Stimulated activated CD8-positive, alpha-beta memory T cell treated with anti-CD3 and anti-CD28 coated beads, Interleukin-12 subunit alpha, Interleukin-12 subunit beta, amount 100 ng/mL, for 4 hours (primary cell): ENCODE data around the gene POSTN.

ENCODE experiments used
- DNase-seq: peaks from one replicate; pipeline ENCODE4 v3.0.0-alpha.2; 2020; ENCODE audit warnings: low read depth

POSTN gene, protein sequence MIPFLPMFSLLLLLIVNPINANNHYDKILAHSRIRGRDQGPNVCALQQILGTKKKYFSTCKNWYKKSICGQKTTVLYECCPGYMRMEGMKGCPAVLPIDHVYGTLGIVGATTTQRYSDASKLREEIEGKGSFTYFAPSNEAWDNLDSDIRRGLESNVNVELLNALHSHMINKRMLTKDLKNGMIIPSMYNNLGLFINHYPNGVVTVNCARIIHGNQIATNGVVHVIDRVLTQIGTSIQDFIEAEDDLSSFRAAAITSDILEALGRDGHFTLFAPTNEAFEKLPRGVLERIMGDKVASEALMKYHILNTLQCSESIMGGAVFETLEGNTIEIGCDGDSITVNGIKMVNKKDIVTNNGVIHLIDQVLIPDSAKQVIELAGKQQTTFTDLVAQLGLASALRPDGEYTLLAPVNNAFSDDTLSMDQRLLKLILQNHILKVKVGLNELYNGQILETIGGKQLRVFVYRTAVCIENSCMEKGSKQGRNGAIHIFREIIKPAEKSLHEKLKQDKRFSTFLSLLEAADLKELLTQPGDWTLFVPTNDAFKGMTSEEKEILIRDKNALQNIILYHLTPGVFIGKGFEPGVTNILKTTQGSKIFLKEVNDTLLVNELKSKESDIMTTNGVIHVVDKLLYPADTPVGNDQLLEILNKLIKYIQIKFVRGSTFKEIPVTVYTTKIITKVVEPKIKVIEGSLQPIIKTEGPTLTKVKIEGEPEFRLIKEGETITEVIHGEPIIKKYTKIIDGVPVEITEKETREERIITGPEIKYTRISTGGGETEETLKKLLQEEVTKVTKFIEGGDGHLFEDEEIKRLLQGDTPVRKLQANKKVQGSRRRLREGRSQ

GRCh38 chr13:37598597-37598996, at the start of gene POSTN:
POSTN (minus strand) TSS chr13:37598768; CDS start chr13:37598726, 42 bp downstream.
- no peak for DNase-seq

DNA sequence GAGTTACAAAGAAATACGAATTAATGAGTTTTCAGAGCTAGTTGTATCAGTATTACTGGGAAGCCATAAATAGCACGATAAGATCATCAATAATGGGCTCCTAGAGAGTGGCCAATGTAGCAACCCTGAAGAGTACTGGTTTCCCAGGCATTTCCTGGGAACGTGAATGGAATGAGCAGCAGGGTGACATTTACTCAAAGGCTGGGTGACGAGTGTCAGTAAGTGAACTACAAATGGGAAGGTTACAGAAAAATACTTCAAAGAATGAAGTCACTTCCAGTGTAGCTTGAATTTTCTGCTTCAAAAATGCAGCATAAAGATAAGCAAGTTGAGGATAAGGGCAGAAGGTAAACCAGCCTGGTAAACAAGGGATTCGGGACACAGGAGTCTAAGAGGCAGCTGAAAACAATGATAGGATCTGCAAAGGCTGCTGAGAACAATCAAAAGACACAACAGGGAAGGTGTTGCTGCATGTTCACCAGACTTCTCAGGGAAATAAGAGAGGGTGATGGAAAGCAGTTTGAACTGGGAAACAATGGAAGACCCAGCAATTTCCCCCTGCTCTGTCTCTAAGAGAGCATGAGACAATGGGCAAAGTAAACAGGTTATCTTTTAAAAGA, 48.6 kb upstream of the POSTN start:
- no peak for DNase-seq

DNA sequence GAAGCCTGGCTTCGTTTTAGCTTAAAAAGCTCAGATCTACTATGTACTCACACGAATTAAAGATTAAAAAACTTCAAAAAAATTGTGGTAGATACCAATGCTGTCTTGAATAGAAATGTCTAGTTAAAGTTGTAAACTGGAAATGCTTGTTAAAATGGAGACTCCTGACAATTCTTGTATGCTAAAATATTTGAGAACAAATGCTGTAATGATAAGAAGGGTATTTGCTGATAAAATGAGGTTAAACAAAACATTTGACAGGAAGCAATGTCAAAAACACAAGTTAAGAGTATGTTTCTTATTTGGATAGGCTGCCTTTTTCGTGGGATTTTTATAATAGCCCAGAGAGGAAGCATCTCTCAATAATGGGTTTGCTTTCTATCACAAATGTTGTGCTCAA, 48.0 kb upstream of the POSTN start:
- DNase-seq, result no peak

GRCh38 chr13:37645181-37645740, 46.7 kb upstream of the POSTN start:
- no peak for DNase-seq

- DNase-seq, result no peak
These were observed 42.8 kb upstream of the POSTN start for GRCh38 chr13:37641391-37641790.

- DNase-seq, result no peak
These were observed 41.9 kb upstream of the POSTN start for GRCh38 chr13:37640499-37640898.

DNA sequence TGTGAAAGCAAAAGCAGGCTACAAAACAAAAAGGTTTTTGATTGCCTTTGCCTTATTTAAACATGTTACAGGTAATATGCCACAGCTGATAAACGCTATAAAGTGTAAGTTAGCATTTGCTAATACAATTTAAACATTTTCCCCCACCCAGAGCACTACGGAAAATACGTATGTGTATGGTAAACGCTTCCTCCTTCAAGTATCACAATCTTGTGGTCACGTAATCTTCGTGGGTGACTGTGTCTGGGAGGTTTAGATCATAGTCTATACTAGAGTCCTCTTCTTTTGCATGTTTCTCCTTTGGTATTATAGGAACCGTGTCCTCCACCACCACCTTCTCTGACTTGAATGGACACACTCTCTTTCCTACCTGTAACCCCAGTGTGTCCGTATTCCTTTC, 38.1 kb upstream of the POSTN start:
- no peak for DNase-seq

DNA sequence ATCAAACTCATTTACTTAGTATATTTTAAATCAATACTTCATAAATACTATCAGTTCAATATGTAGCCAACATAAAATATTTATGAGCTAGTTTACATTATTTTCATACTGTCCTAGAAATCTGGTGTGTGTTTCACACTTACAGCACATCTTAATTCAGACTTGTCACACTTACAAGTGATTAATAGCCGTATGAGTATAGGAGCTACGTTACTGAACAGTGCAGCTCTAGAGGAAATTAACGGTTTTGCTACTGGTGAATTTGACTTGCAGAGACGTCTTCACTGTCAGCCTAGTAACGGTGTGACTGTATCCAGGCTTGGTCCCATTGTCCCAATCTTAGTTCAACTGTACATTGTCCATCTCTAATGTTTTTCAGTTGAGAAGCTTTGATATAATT, 33.7 kb upstream of the POSTN start:
- no peak for DNase-seq

GRCh38 chr13:37627428-37627827, 28.9 kb upstream of the POSTN start:
- no peak for DNase-seq

- DNase-seq, result no peak
These were observed 23.3 kb upstream of the POSTN start for GRCh38 chr13:37621811-37622361.

DNA sequence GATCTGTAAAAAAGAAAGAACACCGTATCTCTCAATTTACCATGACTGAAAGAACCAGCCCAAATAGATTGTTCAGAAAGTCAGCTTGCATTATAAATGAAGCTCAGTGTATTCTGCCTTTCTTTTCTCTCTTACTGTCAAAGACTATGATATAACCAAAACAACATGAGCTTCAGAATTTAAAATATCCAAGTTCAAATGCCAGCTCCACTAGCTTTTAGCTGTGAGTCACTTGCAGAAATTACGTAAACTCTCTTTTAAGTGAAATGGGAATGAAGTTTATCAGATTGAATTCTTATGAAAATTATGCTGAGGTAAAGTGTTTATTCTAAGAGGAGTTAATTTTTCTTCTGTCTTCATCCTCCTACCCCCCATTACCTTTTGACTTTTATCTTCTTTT, 20.0 kb upstream of the POSTN start:
- DNase-seq, result no peak

DNA sequence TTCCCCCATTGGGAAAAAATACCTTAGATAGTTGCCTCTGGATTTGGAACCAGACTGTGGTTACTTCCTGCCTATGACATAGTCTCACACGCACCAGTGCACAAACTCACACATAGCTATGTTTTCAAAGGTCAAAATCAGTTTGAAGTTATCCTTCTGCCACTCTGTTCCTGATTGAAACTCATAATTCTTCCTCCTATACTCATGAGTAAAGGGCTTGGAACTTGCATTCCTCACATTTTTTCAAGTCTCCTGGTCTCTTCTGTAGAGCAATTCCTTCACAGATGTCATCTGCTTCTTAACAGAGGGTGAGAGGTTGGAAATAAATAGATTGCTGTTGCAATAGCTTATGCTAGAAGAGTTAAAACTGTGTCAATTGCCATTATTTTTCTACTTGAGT, 18.6 kb upstream of the POSTN start:
- no peak for DNase-seq

- DNase-seq, result no peak
These were observed 17.6 kb upstream of the POSTN start for GRCh38 chr13:37616131-37616530.

DNA sequence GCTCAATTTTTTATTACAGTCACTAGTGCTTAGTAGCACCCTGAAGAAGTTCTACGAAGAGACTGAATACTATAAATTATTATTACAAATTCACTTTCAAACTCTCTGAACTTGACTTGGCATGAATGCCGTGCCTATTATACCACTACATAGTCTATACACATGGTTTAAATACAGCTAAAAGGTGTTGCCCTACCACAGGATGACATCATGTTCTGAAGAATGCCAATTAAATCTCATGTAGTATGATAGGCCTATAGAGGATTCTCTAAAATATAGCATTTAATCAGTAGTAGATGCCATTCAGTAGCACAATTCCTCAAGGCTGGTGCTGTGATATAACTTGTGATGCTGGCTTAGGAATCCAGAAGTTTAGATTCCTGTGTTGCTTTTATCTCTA, 16.7 kb upstream of the POSTN start:
- DNase-seq, result no peak

DNA sequence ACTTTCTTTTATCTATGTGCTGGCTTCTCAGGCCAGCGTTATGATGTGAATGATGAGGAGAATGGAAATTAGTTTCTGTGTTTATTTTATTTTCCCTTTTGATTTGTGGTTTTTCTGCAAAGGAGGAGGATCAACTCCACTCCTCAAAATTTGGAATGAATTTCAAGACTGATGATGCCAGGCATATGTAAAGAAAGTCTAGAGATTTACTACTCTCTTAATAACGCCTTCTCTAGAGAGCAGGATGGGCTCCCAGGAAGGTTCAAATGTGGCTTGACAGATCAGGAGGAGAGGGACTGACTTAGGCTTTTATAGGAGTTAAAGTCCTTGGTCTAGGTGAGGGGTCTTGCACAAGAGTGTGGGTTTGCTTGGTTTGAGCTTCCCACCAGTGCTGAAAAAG, 15.1 kb upstream of the POSTN start:
- no peak for DNase-seq

DNA sequence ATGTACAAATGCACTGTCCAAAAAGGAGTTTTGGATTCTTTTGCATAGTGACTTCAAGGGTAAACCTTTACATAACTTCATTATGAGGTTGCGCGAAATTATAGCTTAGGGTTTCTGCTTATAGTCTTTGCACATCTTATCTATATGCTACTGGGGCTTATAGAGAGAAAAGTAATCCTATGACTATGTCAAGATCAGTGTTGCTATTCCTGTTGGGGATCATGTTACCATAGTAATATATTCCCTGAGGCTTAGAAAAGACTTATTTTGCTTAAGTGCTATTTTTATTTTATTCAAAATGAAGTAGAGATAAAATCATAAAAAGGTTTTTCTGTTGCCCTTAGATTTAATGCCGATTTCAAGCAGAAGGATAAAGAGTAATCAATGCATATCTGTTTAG, 14.7 kb upstream of the POSTN start:
- DNase-seq, result no peak

DNA sequence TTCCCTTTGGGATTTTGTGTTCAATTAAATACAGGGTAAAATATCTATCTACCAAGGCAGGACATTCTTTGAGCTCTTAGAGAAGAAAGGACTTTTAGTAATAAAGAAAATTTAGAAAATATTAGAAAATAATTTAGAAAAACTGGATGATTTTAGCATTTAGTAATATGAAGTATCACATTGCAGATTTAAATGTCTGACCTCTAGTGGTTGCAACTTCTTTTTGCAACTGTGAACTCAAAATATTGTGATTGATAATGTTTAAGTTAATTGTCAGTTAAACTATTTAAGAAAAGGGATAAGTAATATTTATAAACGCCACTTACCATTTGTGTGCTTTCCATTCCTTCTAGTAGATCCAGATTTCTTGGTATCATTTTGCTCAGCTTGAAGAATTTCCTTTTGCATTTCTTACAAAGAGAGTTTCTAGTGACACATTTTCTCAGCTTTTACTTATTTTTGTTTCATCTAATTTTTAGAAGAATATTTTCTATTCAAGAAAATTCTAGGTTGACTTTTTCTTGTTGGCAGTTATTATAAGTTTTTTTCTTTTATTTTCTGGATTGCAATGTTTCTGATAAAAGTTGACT, 10.3 kb upstream of the POSTN start:
- DNase-seq, result no peak

- DNase-seq, result no peak
These were observed 4.3 kb upstream of the POSTN start for GRCh38 chr13:37602733-37603381.

DNA sequence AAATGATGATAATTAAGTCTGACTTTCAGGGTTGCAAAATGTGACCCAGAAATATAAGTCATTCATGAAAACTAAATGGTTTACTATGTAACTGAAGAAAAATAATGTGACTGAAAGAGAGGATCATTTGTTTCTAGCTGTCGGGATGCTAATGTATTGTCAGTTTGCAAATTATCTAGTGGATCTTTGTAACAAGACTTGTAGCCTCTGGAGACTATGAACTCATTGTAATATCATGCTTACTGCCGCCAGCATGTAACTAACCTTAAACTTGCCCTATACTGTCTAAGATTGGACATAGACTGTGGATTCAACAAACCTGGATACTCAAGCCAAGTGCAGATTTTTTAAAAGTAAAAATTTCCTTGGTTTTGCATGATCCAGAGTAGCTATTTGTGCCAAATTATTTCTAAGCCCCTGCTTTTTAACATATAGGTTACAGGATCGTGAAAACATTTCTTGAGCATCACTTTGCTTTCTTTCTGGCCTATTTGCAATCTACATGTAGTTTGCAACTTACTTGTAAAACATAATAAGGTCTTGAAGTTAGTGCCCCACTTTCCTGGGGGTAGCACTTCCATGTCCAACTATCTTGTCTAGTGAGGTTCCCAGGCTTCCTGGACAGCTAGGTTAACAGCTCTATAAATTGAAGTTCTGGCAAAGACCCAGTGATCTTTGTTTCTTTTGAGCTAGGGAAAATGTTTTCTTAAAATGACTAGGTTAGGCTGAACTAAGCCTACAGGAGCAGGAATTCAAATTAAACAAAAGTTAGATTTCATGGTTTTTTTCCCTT, 3.3 kb upstream of the POSTN start:
- no peak for DNase-seq

GRCh38 chr13:37599519-37599918, 951 bp upstream of the POSTN start:
- DNase-seq, result no peak
